GM12878 (cell line): ENCODE measurements around the gene SLC1A1. TPM values are rescaled to one million over a fixed set of nuclear protein-coding genes. Genes with fewer than 3 reads are reported as not detected.

Source experiments
- ATAC-seq: fragments of 200-7000 bp; cut with Tn5 transposase; 3 replicates; pipeline ENCODE4 v1.9.1; 2020; ENCODE audit warnings: mild to moderate bottlenecking, moderate library complexity
- BruUV-seq: library from RNA; stranded (reverse); fragments of 400-500 nt; replicated peaks from 2 replicates; lab custom pipeline; 2021; lab: Mats Ljungman, UMichigan
- CTCF ChIA-PET: fragments of 300-600 bp; sonication (Branson Sonifier 250); formaldehyde crosslinking; extraction: SDS; loops from one replicate; lab custom pipeline; 2021; ENCODE audit warnings: inconsistent platforms; lab: Yijun Ruan, JAX
- POLR2A ChIA-PET: fragments of 350-600 bp; formaldehyde crosslinking; extraction: SDS; loops from one replicate; lab custom pipeline; 2021; ENCODE audit warnings: inconsistent platforms; lab: Charles Lee
- RAD21 ChIA-PET: fragments of 300-600 bp; sonication (Branson Sonifier 250); formaldehyde crosslinking; loops from one replicate; lab custom pipeline; 2023; ENCODE audit warnings: antibody characterized with exemption; ENCODE audit not compliant: unreplicated experiment; lab: Charles Lee
- SMC1A ChIA-PET: fragments of 300-600 bp; sonication (Branson Sonifier 250); formaldehyde crosslinking; loops from one replicate; lab custom pipeline; 2023; ENCODE audit not compliant: unreplicated experiment, uncharacterized antibody; lab: Charles Lee
- DNase-seq: peaks from one replicate; pipeline ENCODE4 v3.0.0-alpha.2; 2011; ENCODE audit warnings: low read depth, low spot score
- FAIRE-seq: peaks from 3 replicates; lab custom pipeline; 2011; peaks lifted over from hg19 to GRCh38; lab: Jason Lieb, UNC
- H2AFZ ChIP-seq: 2 replicates; pipeline ENCODE4 v1.6.0; 2011; ENCODE audit warnings: low read depth, low read length, control low read depth; ENCODE audit not compliant: control insufficient read depth
- H3K27ac ChIP-seq: 2 replicates; pipeline ENCODE4 v1.5.1; 2011; ENCODE audit warnings: control low read depth; ENCODE audit not compliant: control insufficient read depth, insufficient read depth
- H3K27me3 ChIP-seq, 2 experiments: replicated peaks in 1 of 2; 2 replicates each; pipeline versions ENCODE4 v1.6.0 to v1.6.1; 2011; ENCODE audit warnings: low read length in 1 of 2; ENCODE audit not compliant: control insufficient read depth in 2 of 2, insufficient read depth in 2 of 2
- H3K36me3 ChIP-seq, 2 experiments: 2 replicates each; pipeline ENCODE4 v1.5.1; 2011; ENCODE audit warnings: low read length in 1 of 2; ENCODE audit not compliant: control insufficient read depth in 2 of 2, insufficient read depth in 2 of 2
- H3K4me1 ChIP-seq: 2 replicates; pipeline ENCODE4 v1.6.1; 2011; ENCODE audit warnings: mild to moderate bottlenecking, low read length, moderate library complexity, mixed read lengths; ENCODE audit not compliant: control insufficient read depth, insufficient read depth
- H3K4me2 ChIP-seq: 2 replicates; pipeline ENCODE4 v1.6.0; 2011; ENCODE audit warnings: control low read depth; ENCODE audit not compliant: control insufficient read depth, insufficient read depth
- H3K4me3 ChIP-seq: fragments of 200-600 bp; sonication (generic); 2 replicates; pipeline ENCODE4 v1.5.1; 2016
- H3K79me2 ChIP-seq: 2 replicates; pipeline ENCODE4 v1.6.0; 2011; ENCODE audit warnings: low read length; ENCODE audit not compliant: control insufficient read depth, insufficient read depth
- H3K9ac ChIP-seq: 2 replicates; pipeline ENCODE4 v1.8.0; 2011; ENCODE audit warnings: low read length, control low read depth, mixed read lengths; ENCODE audit not compliant: control insufficient read depth, insufficient read depth
- H3K9me3 ChIP-seq: replicated peaks from 3 replicates; pipeline ENCODE4 v1.5.1; 2011; ENCODE audit warnings: mild to moderate bottlenecking, low read length; ENCODE audit not compliant: control insufficient read depth, insufficient read depth
- H4K20me1 ChIP-seq: 2 replicates; pipeline ENCODE4 v1.6.0; 2011; ENCODE audit not compliant: control insufficient read depth, insufficient read depth
- BACH1 ChIP-seq: fragments of 450-650 bp; IDR thresholded peaks from 2 replicates; pipeline ENCODE4 v1.6.1; 2017; ENCODE audit warnings: mild to moderate bottlenecking, borderline replicate concordance
- CEBPB ChIP-seq, 2 experiments: fragments of 150-350 bp in 1 of 2; IDR thresholded peaks; 2 replicates each; pipeline ENCODE4 v1.6.1; 2012 to 2014; ENCODE audit warnings: low read depth in 2 of 2, low read length in 2 of 2, borderline replicate concordance in 1 of 2, inconsistent platforms in 1 of 2
- CREM ChIP-seq: IDR thresholded peaks from 2 replicates; pipeline ENCODE4 v1.6.1; 2014; ENCODE audit warnings: antibody characterized with exemption, low read depth
- EED ChIP-seq: sonication (generic); IDR thresholded peaks from 2 replicates; pipeline ENCODE4 v1.6.1; 2016; ENCODE audit warnings: antibody characterized with exemption, low read depth
- ESRRA ChIP-seq: IDR thresholded peaks from 2 replicates; pipeline ENCODE4 v1.6.1; 2012; ENCODE audit warnings: mild to moderate bottlenecking, low read length, improper control_type of control experiment
- FOXK2 ChIP-seq: fragments of 450-650 bp; IDR thresholded peaks from 2 replicates; pipeline ENCODE4 v1.6.1; 2017; ENCODE audit warnings: mild to moderate bottlenecking, moderate library complexity
- NFYA ChIP-seq: IDR thresholded peaks from 2 replicates; pipeline ENCODE4 v1.6.1; 2011; ENCODE audit warnings: low read depth, mild to moderate bottlenecking, low read length, improper control_type of control experiment, borderline replicate concordance
- POLR2AphosphoS5 ChIP-seq: IDR thresholded peaks from 2 replicates; pipeline ENCODE4 v1.6.1; 2011; ENCODE audit warnings: mild to moderate bottlenecking, low read length, inconsistent platforms
- RELA ChIP-seq: fragments of 450-650 bp; IDR thresholded peaks from 2 replicates; pipeline ENCODE4 v1.8.0; 2014; ENCODE audit warnings: borderline replicate concordance; ENCODE audit not compliant: partially characterized antibody
- RFX5 ChIP-seq: IDR thresholded peaks from 2 replicates; pipeline ENCODE4 v1.6.1; 2011; ENCODE audit warnings: low read depth, low read length, improper control_type of control experiment
- SREBF2 ChIP-seq: IDR thresholded peaks from 2 replicates; pipeline ENCODE4 v1.6.1; 2012; ENCODE audit warnings: mild to moderate bottlenecking, low read length
- STAT3 ChIP-seq: IDR thresholded peaks from 2 replicates; pipeline ENCODE4 v1.6.1; 2011; ENCODE audit warnings: low read depth, low read length, improper control_type of control experiment
- WGBS: methylation state at CpG from one replicate; pipeline ENCODE4 v1.1.6; 2016; ENCODE audit warnings: low lambda C conversion rate; ENCODE audit not compliant: insufficient replicate concordance, insufficient coverage; ENCODE audit errors: missing lambda C conversion rate; 5-methylcytosine and 5-hydroxymethylcytosine counted together
- in situ Hi-C: fragments of 300-500 bp; cut with MboI; formaldehyde crosslinking; loops from 9 replicates; pipeline ENCODE4 v1.14.3; 2018; ENCODE audit warnings: mixed read lengths
- intact Hi-C: fragments of 100-400 bp; cut with micrococcal nuclease; formaldehyde crosslinking; loops from one replicate; pipeline ENCODE4 v1.14.2; 2022; ENCODE audit not compliant: unreplicated experiment
- polyA plus RNA-seq, 11 experiments: library from polyadenylated mRNA; depleted of rRNA in 4 of 11; unstranded in 6 of 11; stranded (reverse) in 5 of 11; fragments of >200 nt; fragmentation: Nextera tagmentation in 4 of 11; fragmentation: Illumina TruSeq in 1 of 11; extraction: Ambion mirVana in 4 of 11; extraction: Trizol in 1 of 11; gene quantifications; 1 replicate in 1 of 11; 2 replicates in 10 of 11; pipeline versions ENCODE4 v1.2.1 to v1.2.3, GENCODE V29; 2011 to 2016; ENCODE audit warnings: inconsistent platforms in 2 of 11, missing spikeins in 2 of 11, low read depth in 1 of 11
- total RNA-seq, 4 experiments: library from RNA; depleted of rRNA in 3 of 4; stranded (reverse); fragments of >200 nt in 3 of 4; fragmentation: Illumina TruSeq in 1 of 4; extraction: Trizol in 1 of 4; gene quantifications; 2 replicates each; pipeline versions ENCODE4 v1.2.1 to v1.2.3, GENCODE V29; 2013 to 2021
- TF ChIP-seq, protein P1 (sequence below): IDR thresholded peaks from 2 replicates; pipeline ENCODE4 v1.6.1; 2011; ENCODE audit warnings: borderline replicate concordance, low read depth, mild to moderate bottlenecking, moderate library complexity, low read length; ENCODE audit not compliant: insufficient read depth, poor library complexity, severe bottlenecking
- TF ChIP-seq, protein P2 (sequence below): fragments of 450-650 bp; IDR thresholded peaks from 2 replicates; pipeline ENCODE4 v1.6.1; 2016; ENCODE audit warnings: mild to moderate bottlenecking
- TF ChIP-seq, protein P3 (sequence below): IDR thresholded peaks from 2 replicates; pipeline ENCODE4 v1.6.1; 2012; ENCODE audit warnings: improper control_type of control experiment, low read depth, low read length; ENCODE audit not compliant: insufficient replicate concordance

SLC1A1 gene
- total and polyA plus RNA-seq, 10 of the 15 experiments (the other 5 are each of a cell fraction or from before 2014, with no cell fraction given), result 4.2 to 24.9 (median 18.3) TPM

DNA sequence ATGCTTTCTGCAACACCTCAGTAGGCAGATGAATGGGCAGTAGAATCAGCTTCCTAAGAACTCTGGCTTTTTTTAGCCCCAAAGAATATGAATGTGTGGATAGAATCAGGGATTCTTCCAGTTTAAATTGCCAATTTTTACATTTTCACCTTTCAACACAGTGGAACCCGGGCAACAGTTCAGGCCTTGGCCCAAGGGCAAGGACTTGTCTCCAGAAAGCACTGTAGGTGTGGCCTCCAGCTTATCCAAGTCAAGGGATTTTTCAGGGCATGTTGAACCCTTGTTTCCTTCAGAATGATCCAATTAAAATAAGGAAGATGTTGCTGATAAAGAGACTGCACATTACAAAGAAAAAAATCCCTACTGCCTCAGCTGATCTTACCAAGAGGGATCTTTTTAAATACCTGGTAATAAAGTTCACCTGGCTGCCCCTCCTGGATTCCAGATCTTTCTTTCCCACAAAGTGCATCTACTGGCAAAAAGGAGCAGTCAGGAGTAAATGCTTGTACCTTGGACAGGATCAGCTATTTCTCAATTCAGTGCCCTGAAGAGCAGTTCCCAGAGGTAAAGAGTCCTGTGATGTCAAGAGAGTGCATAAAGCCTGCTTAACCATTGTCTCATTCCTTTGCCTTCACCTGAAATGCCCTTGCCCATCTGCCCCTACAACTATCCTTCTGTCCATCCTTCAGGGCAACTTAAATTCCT lies 91.7 kb downstream of the SLC1A1 start (continued):
- TF ChIP-seq, protein P1, sequence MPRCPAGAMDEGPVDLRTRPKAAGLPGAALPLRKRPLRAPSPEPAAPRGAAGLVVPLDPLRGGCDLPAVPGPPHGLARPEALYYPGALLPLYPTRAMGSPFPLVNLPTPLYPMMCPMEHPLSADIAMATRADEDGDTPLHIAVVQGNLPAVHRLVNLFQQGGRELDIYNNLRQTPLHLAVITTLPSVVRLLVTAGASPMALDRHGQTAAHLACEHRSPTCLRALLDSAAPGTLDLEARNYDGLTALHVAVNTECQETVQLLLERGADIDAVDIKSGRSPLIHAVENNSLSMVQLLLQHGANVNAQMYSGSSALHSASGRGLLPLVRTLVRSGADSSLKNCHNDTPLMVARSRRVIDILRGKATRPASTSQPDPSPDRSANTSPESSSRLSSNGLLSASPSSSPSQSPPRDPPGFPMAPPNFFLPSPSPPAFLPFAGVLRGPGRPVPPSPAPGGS, result no peak
- no peak for TF ChIP-seq POLR2AphosphoS5

DNA sequence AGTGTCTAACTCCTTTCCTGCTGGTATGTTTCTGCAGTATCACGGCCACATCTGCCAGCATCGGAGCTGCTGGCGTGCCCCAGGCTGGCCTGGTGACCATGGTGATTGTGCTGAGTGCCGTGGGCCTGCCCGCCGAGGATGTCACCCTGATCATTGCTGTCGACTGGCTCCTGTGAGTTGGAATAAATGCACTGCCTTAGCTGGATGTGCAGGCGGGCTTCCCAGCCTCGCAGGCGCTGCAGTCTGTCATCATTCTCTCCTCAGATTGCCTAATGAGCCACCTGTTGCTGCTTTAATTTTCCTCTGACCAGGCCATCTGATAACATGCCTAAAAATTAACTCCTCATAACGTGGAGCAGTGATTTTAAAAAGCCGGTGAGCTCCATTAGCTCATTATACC lies 92.7 kb downstream of the SLC1A1 start:
- ATAC-seq (no peak), FAIRE-seq (no peak), DNase-seq (no peak)
- in situ Hi-C loops (no loop called here), intact Hi-C loops (no loop called here)
- no peaks in the 10 kb centered on the region for H3K4me1 ChIP-seq
- H3K27ac ChIP-seq, result no peak overlapping the region
- ChIA-PET POLR2A (no interaction called here), RAD21 (no interaction called here), SMC1A (interaction anchor here (1.0 to 1.1 kb wide), 2 partner anchors 10 to 268 kb away, joined by 3 to 4 read pairs; no protein-coding TSS in a partner anchor), CTCF (interaction anchor here (1.1 to 1.8 kb wide), 2 partner anchors 23 to 216 kb away, joined by 3 to 5 read pairs; no protein-coding TSS in a partner anchor)
- H3K4me3 ChIP-seq, result no peak overlapping the region
- no peak overlapping the region for H3K9ac ChIP-seq
- WGBS, result 96% methylated on average over 12 of the region's 12 CpGs
- no TSS peak for BruUV-seq
- H3K9me3 ChIP-seq, result no peaks in the 10 kb centered on the region
- H3K27me3 ChIP-seq, result no peaks in the 10 kb centered on the region
- H3K79me2 ChIP-seq, result no peaks in the 10 kb centered on the region
- H3K36me3 ChIP-seq, result peaks cover 0 to 6% of the 10 kb centered on the region in 2 experiments
- no peaks in the 10 kb centered on the region for H4K20me1 ChIP-seq
- H3K4me2 ChIP-seq, result no peak overlapping the region
- H2AFZ ChIP-seq, result no peak overlapping the region
- TF ChIP-seq BACH1 (no peak), RELA (no peak), STAT3 (no peak), SREBF2 (no peak), EED (no peak), RFX5 (no peak), NFYA (no peak), FOXK2 (no peak), CREM (no peak), ESRRA (no peak), CEBPB (IDR thresholded peaks at IDR 0.05; ENCODE audit: borderline replicate concordance in 1 of 2, low read depth in 2 of 2, low read length in 2 of 2) (no peak)
- TF ChIP-seq, protein P2, sequence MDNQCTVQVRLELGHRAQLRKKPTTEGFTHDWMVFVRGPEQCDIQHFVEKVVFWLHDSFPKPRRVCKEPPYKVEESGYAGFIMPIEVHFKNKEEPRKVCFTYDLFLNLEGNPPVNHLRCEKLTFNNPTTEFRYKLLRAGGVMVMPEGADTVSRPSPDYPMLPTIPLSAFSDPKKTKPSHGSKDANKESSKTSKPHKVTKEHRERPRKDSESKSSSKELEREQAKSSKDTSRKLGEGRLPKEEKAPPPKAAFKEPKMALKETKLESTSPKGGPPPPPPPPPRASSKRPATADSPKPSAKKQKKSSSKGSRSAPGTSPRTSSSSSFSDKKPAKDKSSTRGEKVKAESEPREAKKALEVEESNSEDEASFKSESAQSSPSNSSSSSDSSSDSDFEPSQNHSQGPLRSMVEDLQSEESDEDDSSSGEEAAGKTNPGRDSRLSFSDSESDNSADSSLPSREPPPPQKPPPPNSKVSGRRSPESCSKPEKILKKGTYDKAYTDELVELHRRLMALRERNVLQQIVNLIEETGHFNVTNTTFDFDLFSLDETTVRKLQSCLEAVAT, result no peak
- TF ChIP-seq, protein P3, sequence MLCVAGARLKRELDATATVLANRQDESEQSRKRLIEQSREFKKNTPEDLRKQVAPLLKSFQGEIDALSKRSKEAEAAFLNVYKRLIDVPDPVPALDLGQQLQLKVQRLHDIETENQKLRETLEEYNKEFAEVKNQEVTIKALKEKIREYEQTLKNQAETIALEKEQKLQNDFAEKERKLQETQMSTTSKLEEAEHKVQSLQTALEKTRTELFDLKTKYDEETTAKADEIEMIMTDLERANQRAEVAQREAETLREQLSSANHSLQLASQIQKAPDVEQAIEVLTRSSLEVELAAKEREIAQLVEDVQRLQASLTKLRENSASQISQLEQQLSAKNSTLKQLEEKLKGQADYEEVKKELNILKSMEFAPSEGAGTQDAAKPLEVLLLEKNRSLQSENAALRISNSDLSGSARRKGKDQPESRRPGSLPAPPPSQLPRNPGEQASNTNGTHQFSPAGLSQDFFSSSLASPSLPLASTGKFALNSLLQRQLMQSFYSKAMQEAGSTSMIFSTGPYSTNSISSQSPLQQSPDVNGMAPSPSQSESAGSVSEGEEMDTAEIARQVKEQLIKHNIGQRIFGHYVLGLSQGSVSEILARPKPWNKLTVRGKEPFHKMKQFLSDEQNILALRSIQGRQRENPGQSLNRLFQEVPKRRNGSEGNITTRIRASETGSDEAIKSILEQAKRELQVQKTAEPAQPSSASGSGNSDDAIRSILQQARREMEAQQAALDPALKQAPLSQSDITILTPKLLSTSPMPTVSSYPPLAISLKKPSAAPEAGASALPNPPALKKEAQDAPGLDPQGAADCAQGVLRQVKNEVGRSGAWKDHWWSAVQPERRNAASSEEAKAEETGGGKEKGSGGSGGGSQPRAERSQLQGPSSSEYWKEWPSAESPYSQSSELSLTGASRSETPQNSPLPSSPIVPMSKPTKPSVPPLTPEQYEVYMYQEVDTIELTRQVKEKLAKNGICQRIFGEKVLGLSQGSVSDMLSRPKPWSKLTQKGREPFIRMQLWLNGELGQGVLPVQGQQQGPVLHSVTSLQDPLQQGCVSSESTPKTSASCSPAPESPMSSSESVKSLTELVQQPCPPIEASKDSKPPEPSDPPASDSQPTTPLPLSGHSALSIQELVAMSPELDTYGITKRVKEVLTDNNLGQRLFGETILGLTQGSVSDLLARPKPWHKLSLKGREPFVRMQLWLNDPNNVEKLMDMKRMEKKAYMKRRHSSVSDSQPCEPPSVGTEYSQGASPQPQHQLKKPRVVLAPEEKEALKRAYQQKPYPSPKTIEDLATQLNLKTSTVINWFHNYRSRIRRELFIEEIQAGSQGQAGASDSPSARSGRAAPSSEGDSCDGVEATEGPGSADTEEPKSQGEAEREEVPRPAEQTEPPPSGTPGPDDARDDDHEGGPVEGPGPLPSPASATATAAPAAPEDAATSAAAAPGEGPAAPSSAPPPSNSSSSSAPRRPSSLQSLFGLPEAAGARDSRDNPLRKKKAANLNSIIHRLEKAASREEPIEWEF, result no peak
